Pancreas (tissue), 10 donors: ENCODE results near the gene AFM. TPM values are rescaled to one million over a fixed set of nuclear protein-coding genes. Genes with fewer than 3 reads are reported as not detected.

ENCODE experiments used
- ATAC-seq, 4 donors: fragments of 200-7000 bp; cut with Tn5 transposase; one replicate each; pipeline versions ENCODE4 v1.8.0 to v1.9.1; 2020; ENCODE audit warnings: mild to moderate bottlenecking in 4 of 4, moderate library complexity in 4 of 4
- DNase-seq, 6 donors: peaks; one replicate each; pipeline ENCODE4 v3.0.0-alpha.2; 2020
- FAIRE-seq: peaks from 2 replicates; lab custom pipeline; 2012; peaks lifted over from hg19 to GRCh38; lab: Jason Lieb, UNC
- H3K27ac ChIP-seq, 4 donors: fragments of 200-600 bp; sonication (generic); 1 replicate in 3 of 4; 2 replicates in 1 of 4; pipeline versions ENCODE4 v1.5.0 to v1.8.0; 2020
- H3K27me3 ChIP-seq, 4 donors: fragments of 200-600 bp; one replicate each; pipeline ENCODE4 v1.8.0; 2021
- H3K36me3 ChIP-seq, 3 donors: fragments of 200-600 bp; sonication (generic) in 1 of 3; one replicate each; pipeline versions ENCODE4 v1.5.0 to v1.8.0; 2020 to 2021
- H3K4me1 ChIP-seq, 3 donors: fragments of 200-600 bp; one replicate each; pipeline ENCODE4 v1.8.0; 2021
- H3K4me3 ChIP-seq, 4 donors: fragments of 200-600 bp; sonication (generic) in 2 of 4; one replicate each; pipeline versions ENCODE4 v1.5.0 to v1.8.0; 2020 to 2021
- H3K9me3 ChIP-seq, 4 donors: fragments of 200-600 bp; one replicate each; pipeline ENCODE4 v1.8.0; 2021
- CTCF ChIP-seq, 4 donors: fragments of 200-600 bp; sonication (generic) in 3 of 4; IDR thresholded peaks; one replicate each; pipeline versions ENCODE4 v1.5.0 to v1.8.0; 2021; ENCODE audit warnings: antibody characterized with exemption in 4 of 4
- WGBS, 2 donors: extraction: QIAGEN DNeasy Blood & Tissue Kit; methylation state at CpG; one replicate each; pipeline ENCODE4 v1.1.7; 2013; 5-methylcytosine and 5-hydroxymethylcytosine counted together
- intact Hi-C, 3 donors: fragments of 100-400 bp; cut with DNase I; formaldehyde crosslinking; loops; one replicate each; pipeline versions ENCODE4 v1.11.1 to v1.14.2; 2022
- polyA plus RNA-seq, 2 donors: library from polyadenylated mRNA; stranded (reverse); fragments of 200-250 nt; gene quantifications; one replicate each; pipeline ENCODE4 v1.2.3, GENCODE V29; 2013
- total RNA-seq, 6 donors: library from RNA; stranded (reverse); fragmentation: NEBNext Ultra II Directional in 4 of 6; extraction: Animal tissue kit (Norgen Biotek cat#: 25700) in 4 of 6; gene quantifications; one replicate each; pipeline versions ENCODE4 v1.2.1 to v1.2.4, GENCODE V29; 2021 to 2023
- donor health status: healthy with polysubstance abuse.
- donor health status: DM: no; HTN: no; CAD: no; lungs with moderate emphysema.
- donor health status: DM: no; HTN: no; CAD: no.
- donor health status: control.
- donor health status: control.
- donor health status: Bipolar disorder and iron deficiency.
- donor health status: DM: yes; HTN: yes; CAD: no.
- donor health status: DM: no; HTN: no; CAD: no.
- donor health status: DM: no; HTN: no; CAD: no.
- donor health status: DM: yes; HTN: yes; CAD: no.

Gene AFM
- total and polyA plus RNA-seq, 8 donors: 0.08 to 0.82 (median 0.21) TPM

GRCh38 chr4:73452953-73453700 is 28.4 kb upstream of the AFM start:
- intact Hi-C loops: no loop called here
- H3K9me3 ChIP-seq: no peaks in the 10 kb centered on the region
- no peak for FAIRE-seq
- H3K27me3 ChIP-seq: no peaks in the 10 kb centered on the region
- ATAC-seq: peak; percentile 62 to 83 (median 72)
- no peaks in the 10 kb centered on the region for H3K36me3 ChIP-seq
- peak overlapping the region in 2 of 4 donors; percentile 30 to 48 for H3K27ac ChIP-seq
- DNase-seq: peak in 1 of 6 donors; percentile 18
- WGBS, 2 donors: 16 to 24% methylated on average over 2 of the region's 2 CpGs
- peaks cover 12 to 20% (median 13%) of the 10 kb centered on the region in 3 donors for H3K4me1 ChIP-seq
- H3K4me3 ChIP-seq: no peak overlapping the region
- no peak for TF ChIP-seq CTCF (IDR thresholded peaks at IDR 0.05)

GRCh38 chr4:73453701-73454005 is 27.9 kb upstream of the AFM start:
- Histone ChIP-seq H3K4me1 (peaks cover 12 to 20% (median 13%) of the 10 kb centered on the region in 3 donors), H3K4me3 (no peak overlapping the region), H3K27me3 (no peaks in the 10 kb centered on the region), H3K36me3 (no peaks in the 10 kb centered on the region), H3K9me3 (no peaks in the 10 kb centered on the region), H3K27ac (peak overlapping the region in 2 of 4 donors; percentile 30 to 48)
- intact Hi-C loops: no loop called here
- no peak for TF ChIP-seq CTCF (IDR thresholded peaks at IDR 0.05)
- ATAC-seq (peak; percentile 17 to 56 (median 40)), DNase-seq (no peak), FAIRE-seq (no peak)

- H3K9me3 ChIP-seq: no peaks in the 10 kb centered on the region
- H3K27me3 ChIP-seq: no peaks in the 10 kb centered on the region
- WGBS, 2 donors: 39 to 40% methylated on average over 3 of the region's 3 CpGs
- no peak for ATAC-seq
- peaks cover 12 to 20% (median 13%) of the 10 kb centered on the region in 3 donors for H3K4me1 ChIP-seq
- intact Hi-C loops: no loop called here
- TF ChIP-seq CTCF (IDR thresholded peaks at IDR 0.05): no peak
- no peak overlapping the region for H3K4me3 ChIP-seq
- H3K27ac ChIP-seq: no peak overlapping the region
- FAIRE-seq: no peak
- no peaks in the 10 kb centered on the region for H3K36me3 ChIP-seq
- no peak for DNase-seq
Measured at GRCh38 chr4:73454920-73455319, 26.6 kb upstream of the AFM start.

- DNase-seq: no peak
- Histone ChIP-seq H3K4me1 (peaks cover 7 to 15% (median 10%) of the 10 kb centered on the region in 3 donors), H3K4me3 (no peak overlapping the region), H3K27ac (no peak overlapping the region), H3K9me3 (no peaks in the 10 kb centered on the region), H3K27me3 (no peaks in the 10 kb centered on the region), H3K36me3 (no peaks in the 10 kb centered on the region)
- TF ChIP-seq CTCF (IDR thresholded peaks at IDR 0.05): no peak
- 69 to 83% methylated on average over 5 of the region's 5 CpGs for WGBS, 2 donors
- intact Hi-C loops: no loop called here
- ATAC-seq: no peak
- no peak for FAIRE-seq
Measured at GRCh38 chr4:73456177-73457022, 25.1 kb upstream of the AFM start.
